Stimulated activated CD8-positive, alpha-beta memory T cell treated with anti-CD3 and anti-CD28 coated beads, Interleukin-7, amount 100 ng/mL, for 4 hours (primary cell): ENCODE measurements around the gene PDE2A.

Experiments used
- DNase-seq, 2 donors: peaks; one replicate each; pipeline ENCODE4 v3.0.0-alpha.2; 2020; ENCODE audit warnings: low read depth in 2 of 2

The PDE2A gene

DNA sequence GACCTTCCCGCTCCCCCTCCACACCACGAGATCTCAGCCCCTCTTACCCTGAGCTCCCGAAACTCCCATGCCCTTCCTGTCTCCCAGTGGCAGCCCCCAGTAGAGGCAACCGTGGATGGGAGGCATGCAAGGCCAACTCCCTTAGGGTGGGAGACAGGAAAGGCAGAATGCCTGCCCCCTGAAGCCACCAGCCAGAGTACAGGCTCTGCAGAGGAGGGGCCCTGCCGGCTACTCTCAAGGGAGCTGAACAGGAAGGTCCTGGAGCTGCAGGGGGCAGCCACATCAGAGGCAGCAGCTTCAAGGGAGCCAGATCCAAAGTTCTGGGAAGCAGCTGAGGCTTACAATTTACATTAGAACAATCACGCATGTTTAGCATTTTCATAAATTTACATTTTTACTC, 38.3 kb downstream of the PDE2A start:
- DNase-seq, result no peak

DNA sequence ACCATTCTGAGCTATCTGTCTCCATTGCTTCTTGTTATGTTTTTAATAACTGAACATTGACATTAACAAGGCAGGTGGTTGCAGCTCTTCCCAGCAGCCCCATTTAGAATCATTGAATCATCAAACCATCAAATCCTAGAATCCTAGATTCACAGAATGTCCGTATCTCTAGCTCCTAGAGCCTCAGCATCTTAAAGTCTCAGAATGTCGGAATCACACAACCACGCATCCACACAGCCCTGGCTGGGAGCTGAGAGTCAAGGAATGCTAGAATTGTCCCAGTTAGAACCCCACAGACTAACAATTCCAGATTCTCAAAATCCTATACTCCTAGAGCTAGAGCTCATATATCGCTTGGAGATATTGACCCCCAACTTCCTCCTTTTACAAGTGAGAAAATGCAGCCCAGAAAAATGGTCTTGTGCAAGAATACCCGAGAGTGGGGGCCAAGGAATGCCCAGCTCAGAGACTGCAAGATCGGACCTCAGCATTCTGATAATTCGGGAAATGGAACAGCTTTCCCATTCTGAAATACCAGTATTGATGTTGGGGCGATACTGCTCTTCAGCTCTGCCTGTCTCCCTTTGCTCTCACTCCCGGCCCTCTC, 38.8 kb downstream of the PDE2A start:
- DNase-seq, result no peak

DNA sequence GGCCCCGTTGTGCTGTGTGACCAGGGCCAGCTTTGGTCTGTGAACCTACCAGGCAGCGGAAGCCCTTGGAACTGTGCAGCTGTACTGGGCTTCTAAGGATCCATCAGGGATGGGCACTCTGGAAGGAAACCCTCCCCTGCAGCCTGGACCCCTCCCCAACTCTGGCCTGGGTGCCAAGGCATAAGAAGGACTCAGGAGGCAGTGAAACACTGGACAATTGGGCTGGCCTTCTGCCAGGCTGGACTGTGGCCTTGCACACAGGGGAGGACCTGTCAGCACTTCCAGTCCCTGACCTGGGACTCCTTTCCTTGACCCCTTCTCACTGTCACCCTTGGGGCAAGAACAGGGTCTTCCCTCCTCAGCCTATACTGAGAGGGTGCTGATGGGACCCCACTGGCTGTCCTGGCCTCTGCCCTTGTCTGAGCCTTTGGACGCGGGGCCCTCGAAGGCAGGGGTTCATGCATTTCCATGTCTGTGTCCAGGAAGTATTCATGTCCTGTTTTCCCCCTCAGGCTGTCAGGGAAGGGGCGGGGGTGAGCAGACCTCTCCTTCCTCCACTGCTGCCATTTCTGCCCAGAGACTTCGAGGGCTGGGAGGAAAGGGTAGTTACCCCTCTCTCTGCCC, 39.6 kb downstream of the PDE2A start:
- no peak for DNase-seq

DNA sequence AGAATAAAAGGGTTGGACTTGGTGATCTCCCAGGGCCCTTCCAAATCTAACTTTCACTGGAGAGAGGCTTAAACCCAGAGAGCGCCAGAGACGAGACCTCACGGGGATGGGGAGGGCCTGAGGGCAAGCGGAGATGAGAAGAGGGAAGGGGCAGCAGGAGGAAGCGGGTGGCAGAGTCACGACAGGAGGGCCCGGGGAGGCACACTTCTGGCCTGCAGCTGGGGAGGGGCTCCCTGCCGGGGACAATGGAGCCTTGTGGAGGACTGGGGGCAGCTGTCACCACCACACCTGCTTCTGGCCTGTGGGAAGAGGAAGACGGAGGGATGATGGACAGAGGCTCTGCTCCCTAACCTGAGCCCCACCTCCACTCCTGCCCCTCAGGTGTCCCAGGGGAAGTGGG, 40.2 kb downstream of the PDE2A start:
- DNase-seq, result no peak

DNA sequence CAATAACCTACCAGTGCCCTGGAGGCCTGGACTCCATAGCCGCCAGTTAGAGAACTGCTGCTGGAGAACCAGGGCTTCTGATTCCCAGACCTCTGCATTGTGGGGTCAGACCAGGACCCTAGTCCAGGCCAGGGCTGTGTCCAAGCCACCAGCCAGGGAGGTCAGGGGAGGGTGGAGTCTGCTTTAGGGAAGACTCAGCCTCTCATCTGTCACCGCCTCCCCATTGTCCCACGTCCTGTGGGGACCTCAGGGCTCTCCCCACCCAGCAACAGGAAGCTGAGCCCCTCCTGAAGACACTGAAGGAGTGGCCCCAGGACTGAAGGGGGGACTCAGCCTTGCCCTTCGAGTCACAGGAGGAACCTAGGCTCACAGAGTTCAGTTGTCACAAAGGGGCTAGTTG, 41.2 kb downstream of the PDE2A start:
- no peak for DNase-seq

DNA sequence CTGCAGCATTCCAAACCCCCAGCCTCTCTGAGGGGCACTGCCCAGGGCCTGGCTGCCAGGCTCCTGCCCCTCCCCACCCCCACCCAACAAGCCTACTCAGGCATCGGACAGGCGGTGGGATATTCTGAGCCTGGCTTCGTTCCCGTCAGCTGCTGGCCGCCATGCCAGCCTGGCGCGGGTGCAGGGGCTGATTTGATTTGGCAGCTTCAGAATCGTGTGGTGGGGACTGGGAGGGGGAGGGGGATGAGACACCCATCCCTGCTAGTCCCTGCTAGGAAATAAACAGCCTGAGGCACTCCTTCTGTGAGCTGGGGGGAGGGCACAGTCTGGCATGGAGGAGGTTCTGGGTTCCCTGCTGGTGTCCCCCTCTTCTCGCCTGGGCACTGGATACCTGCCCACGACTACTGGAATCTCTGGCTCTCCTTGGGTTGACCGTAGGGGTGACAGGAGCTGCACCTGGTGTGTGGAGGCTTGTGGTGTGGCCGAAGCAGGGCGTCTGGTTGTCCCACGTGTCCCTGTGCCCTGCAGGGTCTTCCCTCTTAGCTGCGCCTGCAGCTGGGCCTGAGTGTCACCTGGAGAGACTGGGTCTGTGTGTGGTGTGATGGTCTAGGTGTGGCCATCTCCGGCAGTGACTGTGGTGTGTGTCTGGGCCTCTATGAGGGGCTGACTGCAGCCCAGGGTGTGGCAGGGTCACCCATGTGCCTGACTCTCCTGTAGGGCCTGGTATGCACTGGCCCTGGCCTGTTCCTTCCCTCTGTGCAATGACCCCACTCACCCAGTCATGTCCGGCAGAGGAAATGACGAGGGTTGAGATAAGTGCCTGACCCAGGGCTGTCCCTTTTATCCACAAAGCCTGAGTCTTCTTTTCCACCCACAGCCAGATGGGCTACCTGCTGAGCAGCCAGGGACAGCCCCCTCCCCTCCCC, 42.2 kb downstream of the PDE2A start:
- DNase-seq, result no peak

DNA sequence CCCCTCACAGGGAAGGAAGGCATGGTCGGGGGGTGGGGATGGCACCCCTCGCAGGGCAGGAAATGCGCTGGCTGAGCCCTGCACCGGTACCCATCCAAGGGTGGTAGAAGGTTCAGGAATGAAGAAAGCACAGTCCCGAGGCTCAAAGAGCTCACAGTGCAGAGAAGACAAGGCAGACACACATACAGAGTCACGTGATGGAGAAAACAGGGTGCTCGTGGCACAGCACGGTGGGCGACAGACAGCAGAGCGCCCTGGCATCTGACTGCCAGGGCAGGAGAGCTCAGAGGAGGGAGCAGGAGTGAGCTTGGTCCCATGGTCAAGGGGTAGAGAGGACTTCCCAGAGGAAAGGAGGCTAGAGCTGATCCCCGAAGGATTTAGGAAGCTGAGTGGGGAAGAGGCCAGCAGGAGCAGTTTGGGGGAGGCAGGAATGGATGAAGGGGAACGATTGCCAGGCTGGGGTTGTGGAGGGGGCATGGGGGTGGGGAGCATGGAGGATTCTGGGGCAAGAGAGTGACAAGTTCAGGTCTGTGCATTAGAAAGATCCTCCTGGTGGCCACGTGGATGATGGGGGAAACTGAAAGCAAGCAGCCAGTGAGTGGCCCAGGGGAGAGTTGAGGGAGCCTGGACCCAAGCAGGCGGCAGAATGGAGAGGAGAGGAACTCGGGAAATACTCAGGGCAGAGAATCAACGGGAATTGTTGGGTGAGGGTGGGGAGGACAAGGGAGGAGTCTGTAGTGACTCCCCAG, 43.9 kb downstream of the PDE2A start:
- DNase-seq, result no peak

DNA sequence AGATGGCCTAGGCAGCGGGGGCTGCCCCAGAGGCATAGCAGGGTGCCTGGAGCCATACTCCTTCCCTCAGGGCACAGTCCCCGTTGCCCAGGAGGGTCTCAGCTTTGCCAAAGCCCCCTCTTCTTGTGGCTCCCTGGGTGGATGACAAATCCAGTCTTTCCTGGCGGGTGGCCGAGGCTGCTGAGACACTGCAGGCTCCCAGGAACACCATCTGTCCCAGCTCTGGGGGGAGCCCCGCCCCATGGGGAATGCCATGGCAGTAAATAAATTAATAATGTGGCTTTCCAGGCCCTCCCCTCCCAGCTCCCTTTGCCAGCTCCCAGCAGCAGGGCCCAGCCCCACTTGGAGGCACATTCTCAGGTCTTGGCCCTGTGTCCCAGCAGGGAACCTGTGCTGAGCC, 45.0 kb downstream of the PDE2A start:
- no peak for DNase-seq

DNA sequence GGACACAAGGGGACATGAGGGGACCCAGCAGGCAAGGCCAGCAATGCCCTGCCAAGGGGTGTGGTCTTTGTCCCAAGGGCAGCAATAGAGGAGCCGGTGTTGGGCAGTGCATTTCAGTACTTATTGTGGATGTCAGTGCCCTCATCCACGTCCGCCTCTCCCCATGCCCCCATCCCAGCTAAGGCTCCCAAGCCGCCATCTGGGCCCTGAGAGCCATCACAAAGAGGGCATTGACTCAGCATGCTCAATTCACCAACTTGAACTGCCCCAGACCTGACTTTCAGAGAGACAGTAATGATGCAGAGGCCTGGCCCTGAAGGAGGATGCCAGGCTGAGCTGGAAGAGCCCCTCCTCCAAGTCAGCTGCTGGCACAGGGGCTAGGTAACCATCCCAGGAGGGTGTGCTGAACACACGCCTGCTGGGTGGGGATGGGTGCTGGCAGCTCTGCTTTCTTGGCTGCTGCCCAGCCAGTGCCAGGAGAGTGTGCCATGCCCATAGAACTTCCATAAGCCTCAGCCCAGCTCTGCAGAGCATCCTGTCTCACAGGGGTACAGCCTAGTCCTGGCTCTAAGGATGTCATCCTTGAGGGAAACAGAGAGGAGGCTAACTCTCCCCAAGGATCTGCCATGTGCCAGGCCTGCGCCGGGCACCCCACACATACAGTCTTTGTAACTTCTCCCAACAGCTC, 46.5 kb downstream of the PDE2A start:
- no peak for DNase-seq

DNA sequence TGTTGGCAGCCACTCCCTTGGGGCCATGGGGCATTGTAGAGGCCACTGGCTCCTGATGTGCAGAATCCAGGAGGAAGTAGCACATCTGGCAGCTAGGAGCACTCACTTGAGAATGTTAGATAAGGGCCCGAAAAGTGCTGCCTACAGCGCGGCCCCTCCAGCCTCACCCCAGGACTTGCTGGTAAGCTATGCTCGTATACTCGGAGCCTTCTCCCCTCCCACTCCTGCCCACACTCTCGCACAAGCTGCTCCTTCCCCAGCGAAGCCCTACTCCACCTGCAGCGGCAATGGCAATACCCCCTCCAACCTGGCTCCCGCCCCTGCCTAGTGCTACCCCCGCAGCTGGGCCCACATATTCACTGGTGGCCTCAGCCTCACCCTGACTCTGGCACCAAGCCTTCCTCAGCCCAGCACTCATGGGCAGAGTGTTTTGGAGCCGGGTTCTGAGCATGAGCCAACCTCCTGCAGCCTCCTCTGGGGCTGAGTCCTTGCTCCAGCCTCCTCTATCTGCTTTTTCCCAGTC, 47.7 kb downstream of the PDE2A start:
- no peak for DNase-seq

DNA sequence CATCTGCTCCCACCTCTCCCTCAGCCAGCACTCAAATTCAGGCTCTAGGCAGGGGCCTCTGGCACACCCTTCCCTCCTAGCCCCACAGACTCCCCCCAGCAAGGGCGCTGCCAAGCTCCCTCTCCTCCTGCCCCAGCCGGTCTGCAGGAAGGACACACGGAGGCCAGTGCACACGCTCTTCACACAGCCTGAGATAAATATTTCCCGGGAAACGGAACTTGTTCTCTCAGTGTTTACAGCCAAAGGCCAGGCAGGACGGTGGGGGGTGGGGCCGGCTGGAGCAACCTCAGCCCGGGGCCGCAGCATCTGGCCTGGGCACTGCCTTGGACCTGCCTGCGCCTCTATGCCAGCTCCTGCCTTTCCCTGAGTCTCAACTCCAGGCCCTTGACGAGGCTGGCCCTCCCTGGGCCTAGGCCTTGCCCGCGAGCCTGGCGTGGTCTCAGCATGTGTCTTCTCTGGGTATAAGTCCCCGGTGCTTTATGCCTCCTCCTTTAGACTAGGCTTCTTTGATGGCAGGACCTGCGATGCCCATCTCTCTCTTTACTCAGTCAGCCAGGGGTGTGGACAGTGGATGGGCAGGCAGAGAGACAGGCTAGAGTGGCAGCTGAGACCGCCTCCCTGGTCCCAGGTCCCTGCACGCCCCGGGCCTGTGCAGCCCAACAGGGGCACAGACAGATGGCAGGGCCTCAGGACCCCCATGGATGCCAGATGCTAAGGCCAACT, 48.4 kb downstream of the PDE2A start:
- no peak for DNase-seq

DNA sequence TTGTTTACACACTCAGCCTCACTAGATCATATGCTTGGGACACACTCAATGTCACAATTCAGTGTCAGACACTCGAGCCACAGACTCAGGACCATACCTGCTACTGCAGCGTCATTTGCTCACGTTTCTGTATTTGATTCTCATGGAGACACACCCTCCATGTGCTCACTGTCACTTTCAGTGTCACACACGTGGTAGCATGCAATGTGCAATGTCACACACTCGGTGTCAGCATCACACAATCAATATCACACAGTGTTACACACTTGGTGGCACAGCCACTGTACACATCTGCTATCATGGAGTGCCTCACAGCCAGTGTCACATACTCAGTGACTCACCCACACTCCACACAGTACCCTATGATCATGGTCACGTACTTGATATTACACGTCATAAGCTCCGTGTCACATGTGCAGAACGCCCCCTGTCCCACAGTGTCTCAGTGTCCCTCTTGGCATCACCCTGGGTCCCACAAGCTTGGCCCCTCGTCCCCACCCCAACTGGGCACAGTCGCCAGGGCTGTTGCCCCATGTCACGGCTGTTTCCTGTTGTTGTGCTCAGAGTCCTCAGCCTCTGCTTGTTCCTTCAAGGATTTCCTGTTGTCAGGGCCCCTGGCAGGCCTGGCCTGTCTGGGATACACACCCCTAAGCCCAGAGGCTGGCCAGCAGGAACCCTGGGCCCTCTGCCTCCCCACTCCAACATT, 49.6 kb downstream of the PDE2A start:
- no peak for DNase-seq

DNA sequence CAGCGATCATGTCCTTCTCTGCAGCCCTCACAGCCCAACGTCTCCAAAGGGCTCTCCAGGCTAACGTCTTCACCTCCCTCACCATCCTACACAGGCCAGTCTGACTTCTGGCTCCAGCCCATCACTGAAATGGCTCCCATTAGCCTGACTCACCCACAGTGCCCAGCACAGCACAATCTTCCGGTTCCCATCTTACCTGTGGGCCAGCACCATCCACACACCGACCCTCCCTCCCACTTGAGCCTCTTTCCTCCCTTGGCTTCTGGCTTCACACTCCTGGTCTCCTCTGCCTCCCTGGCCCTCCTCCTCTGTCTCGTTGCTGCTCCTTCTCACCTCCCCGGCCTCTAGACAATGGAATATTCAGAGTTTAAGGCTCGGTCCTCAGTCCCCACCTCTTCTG, 51.2 kb downstream of the PDE2A start:
- no peak for DNase-seq

DNA sequence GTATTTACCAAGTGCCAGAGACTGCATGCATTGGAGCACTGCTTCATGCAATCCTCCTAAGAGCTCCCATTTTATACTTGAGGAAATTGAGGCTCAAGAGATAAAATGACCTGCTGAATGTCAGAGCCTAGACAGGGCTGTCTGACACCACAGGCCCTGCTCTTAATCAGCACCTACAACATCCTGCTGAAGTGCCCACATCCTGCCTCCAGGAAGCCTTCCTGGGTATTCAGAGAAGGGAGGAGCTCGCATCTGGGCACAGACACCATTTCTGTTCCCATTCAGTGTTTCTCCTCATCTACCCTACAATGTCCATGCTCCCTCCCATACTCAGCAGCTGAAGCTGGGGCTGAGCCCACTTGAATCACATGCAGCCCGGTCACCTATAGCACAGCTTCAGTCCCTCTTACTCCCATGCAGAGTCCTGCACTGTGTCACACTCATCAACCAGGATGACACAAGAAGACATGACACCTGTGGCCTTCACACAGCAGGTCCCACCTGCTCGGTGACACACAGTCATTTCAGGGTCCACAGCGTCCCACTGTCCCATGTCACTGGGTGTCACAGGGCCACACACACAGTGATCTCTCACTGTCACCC, 53.1 kb downstream of the PDE2A start:
- no peak for DNase-seq

DNA sequence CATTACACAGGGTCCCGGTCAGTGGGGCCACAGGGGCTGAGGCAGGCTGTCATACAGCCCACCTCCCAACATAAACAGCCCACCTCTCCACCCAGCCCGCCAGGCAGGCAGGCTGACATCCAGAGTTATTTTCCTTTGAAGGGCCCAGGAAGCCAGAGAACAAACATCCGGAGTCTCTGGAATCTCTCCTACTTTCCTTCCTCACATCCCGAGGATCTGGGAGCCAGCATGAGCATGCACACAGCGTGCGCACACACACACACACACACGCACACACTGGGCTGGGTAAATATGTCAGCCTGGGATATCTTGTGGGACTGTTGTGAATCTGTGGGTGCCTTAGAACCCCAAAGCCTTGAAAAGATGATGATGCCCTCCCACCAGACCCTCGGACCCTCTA, 55.4 kb downstream of the PDE2A start:
- no peak for DNase-seq

DNA sequence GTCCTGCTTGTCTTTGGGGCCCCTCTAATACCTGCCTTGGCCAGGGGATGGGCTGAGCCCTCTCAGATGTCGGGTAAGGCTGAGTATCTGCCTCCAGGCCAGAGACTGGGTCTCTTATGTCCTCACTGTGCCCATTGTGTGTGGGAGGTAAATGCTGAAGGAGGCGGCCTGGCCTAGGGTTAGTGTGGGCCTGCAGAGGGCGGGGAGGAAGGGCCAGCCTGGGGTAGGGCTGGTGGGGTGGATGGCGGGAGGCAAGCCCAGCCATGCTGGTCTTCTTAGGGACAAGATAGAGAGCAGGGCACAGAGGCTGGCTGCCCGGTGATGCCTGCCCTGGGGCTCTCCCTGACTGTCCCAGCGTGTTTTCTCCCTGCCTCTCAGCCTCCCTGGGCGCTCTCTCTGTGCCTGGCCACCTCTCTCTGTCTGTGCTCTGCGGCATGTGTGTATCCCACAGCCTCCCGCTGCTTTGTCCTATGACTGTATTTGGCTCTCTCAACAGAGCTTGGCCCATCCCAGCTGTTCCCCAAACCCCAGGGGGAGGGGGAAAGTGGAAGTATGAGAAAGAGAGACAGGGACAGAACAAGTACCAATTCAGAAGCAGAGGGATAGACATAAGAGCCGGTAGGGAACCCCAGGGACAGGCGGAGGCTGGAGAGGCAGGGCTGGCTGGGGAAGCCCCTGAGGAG, 57.0 kb downstream of the PDE2A start:
- no peak for DNase-seq

DNA sequence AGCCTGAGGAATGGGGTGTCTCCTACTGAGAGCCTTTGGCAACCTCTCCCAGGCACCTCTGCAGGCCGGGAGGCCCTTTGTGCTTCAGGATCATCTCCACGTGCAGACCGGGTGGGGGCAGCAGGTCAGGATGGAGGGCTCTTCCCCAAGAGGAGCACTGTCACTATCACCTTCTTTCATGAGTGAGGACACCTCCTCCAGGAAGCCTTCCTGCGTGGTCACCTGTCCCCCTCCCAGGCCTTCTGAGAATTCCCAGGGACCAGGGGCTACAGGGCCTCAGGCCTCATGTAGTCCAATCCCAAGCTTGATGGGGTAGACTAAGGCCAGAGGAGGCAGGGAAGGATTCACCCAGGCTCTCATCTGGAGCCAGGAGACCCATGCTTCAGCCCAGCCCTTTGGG, 57.6 kb downstream of the PDE2A start:
- no peak for DNase-seq

DNA sequence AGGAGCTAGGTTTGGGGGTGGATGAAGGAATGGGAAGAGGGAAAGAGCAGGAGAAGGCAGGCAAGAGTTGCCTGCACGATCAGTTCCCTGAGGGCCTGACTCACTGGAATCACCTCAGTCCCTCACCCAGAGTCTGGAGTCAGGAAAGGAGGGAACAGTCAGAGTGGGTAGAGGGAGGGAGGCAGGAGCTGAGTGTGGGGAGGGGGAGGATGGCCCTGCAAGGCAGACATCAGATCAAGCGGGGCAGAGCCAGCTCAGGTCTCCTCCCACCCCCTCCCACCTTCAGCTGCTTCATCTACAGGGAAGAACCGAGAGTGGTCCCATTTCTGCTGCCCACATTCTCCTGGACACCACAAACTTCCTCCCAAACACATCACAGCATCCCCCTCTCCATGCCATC, 58.9 kb downstream of the PDE2A start:
- no peak for DNase-seq

DNA sequence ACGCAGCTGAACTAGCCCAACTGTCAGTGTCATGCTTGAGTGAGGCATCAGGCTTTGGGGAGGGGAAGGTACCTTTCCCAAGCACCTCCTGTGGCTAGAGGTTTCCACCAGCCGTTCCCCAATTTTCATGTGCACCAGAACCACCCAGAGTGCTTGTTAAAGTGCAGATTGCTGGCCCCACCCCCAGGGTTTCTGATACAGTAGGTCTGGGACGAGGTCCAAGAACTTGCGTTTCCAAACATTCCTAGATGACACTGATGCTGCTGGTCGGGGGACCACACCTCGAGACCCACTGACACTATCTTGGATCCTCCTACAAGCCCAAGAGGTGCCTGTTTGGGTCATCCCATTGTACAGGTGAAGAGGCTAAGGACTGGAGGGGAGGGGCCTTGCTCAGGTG, 59.8 kb downstream of the PDE2A start:
- DNase-seq, result no peak
